DND-41 (cell line): ENCODE results near the gene PCDH19.

ENCODE experiments used
- ATAC-seq: fragments of 200-7000 bp; cut with Tn5 transposase; 3 replicates; pipeline ENCODE4 v1.9.1; 2021; ENCODE audit warnings: low read depth; ENCODE audit not compliant: insufficient read depth
- DNase-seq: peaks from one replicate; pipeline ENCODE4 v3.0.0-alpha.2; 2020
- H2AFZ ChIP-seq: 2 replicates; pipeline ENCODE4 v1.6.0; 2012; ENCODE audit warnings: low read depth, low read length
- H3K27ac ChIP-seq: 2 replicates; pipeline ENCODE4 v1.5.1; 2012; ENCODE audit warnings: low read length, inconsistent platforms
- H3K27me3 ChIP-seq: fragments of 200-600 bp; sonication (generic); 2 replicates; pipeline ENCODE4 v1.6.0; 2012; ENCODE audit warnings: low read length, mild to moderate bottlenecking, inconsistent platforms; ENCODE audit not compliant: insufficient read depth, poor library complexity
- H3K36me3 ChIP-seq: 2 replicates; pipeline ENCODE4 v1.5.1; 2012; ENCODE audit warnings: low read length, inconsistent platforms; ENCODE audit not compliant: insufficient read depth
- H3K4me1 ChIP-seq: 2 replicates; pipeline ENCODE4 v1.5.1; 2012; ENCODE audit warnings: mild to moderate bottlenecking, low read length; ENCODE audit not compliant: insufficient read depth
- H3K4me2 ChIP-seq: 2 replicates; pipeline ENCODE4 v1.6.0; 2012; ENCODE audit warnings: mild to moderate bottlenecking, moderate library complexity, low read length, inconsistent platforms; ENCODE audit not compliant: insufficient read depth
- H3K4me3 ChIP-seq, 2 experiments: fragments of 200-600 bp in 1 of 2; shearing (Covaris generic) in 1 of 2; 2 replicates each; pipeline ENCODE4 v1.5.1; 2012 to 2016; ENCODE audit warnings: inconsistent platforms in 2 of 2, low read length in 2 of 2, mild to moderate bottlenecking in 2 of 2, low read depth in 1 of 2, moderate library complexity in 1 of 2
- H3K79me2 ChIP-seq: 2 replicates; pipeline ENCODE4 v1.6.0; 2012; ENCODE audit warnings: low read length, inconsistent platforms; ENCODE audit not compliant: insufficient read depth
- H3K9ac ChIP-seq: 2 replicates; pipeline ENCODE4 v1.6.0; 2012; ENCODE audit warnings: low read depth, mild to moderate bottlenecking, inconsistent platforms, low read length, moderate library complexity
- H3K9me3 ChIP-seq: 2 replicates; pipeline ENCODE4 v1.5.1; 2012; ENCODE audit warnings: low read length, moderate library complexity, mild to moderate bottlenecking, inconsistent platforms; ENCODE audit not compliant: insufficient read depth, severe bottlenecking
- H4K20me1 ChIP-seq: 2 replicates; pipeline ENCODE4 v1.6.0; 2012; ENCODE audit warnings: low read length; ENCODE audit not compliant: insufficient read depth
- CTCF ChIP-seq: IDR thresholded peaks from 2 replicates; pipeline ENCODE4 v1.5.1; 2012; ENCODE audit warnings: borderline replicate concordance, low read length, moderate library complexity, mild to moderate bottlenecking; ENCODE audit not compliant: poor library complexity, severe bottlenecking; ENCODE audit errors: extremely low read depth
- EZH2 ChIP-seq: IDR thresholded peaks from 3 replicates; pipeline ENCODE4 v1.6.1; 2012; ENCODE audit warnings: borderline replicate concordance, low read depth, mild to moderate bottlenecking, moderate library complexity, low read length, inconsistent platforms; ENCODE audit not compliant: severe bottlenecking

The PCDH19 gene

DNA sequence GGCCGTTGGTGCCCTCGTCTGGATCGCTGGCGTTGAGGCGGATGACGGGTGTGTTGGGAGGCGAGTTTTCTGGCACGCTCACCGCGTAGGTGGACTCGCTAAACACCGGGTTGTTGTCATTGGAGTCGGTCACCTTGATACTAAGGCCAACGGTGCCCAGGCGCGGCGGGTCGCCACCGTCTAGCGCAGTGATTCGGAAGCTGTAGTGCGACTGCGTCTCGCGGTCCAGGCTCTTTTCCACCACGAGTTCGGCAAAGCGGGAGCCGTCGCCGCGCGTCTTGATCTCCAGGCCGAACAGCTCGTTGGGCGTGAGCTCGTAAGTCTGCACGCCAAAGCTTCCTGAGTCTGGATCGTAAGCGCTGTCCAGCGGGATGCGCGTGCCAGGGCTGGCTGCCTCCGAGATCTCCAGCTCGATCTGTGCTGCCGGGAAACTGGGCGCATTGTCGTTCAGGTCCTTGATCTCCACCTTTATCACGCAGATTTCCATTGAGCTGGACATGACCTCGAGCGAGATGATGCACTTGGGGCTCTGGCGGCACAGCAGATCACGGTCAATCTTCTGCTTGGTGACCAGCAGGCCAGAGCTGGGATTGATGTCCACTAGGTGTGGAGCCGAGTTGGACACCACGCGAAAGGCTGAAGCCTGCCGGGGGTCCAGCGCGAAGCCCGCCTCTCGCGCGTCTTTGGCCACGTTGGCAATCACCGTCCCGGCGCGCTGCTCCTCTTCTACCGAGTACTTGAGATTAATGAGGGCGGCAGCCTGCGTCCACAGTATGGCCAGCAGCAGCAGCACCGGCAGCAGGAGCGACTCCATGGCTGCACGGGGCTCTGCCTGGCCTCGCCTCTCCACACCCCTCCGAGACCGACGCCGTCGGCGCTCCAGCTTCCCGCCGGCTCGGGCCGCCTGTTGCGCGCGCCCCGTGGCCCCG, 2.0 kb downstream of the PCDH19 start:
- Histone ChIP-seq H3K27me3 (no peaks in the 10 kb centered on the region), H2AFZ (no peak overlapping the region), H3K27ac (no peak overlapping the region), H3K9ac (no peak overlapping the region), H3K4me2 (no peak overlapping the region), H3K4me1 (no peaks in the 10 kb centered on the region), H3K9me3 (peaks cover 5% of the 10 kb centered on the region), H3K79me2 (no peaks in the 10 kb centered on the region), H3K4me3 (no peak overlapping the region), H3K36me3 (no peaks in the 10 kb centered on the region), H4K20me1 (no peaks in the 10 kb centered on the region)
- TF ChIP-seq CTCF, result no peak
- no peak for TF ChIP-seq EZH2
- DNase-seq (no peak), ATAC-seq (no peak)

GRCh38 chrX:100407147-100407783, 2.8 kb downstream of the PCDH19 start:
- Histone ChIP-seq H3K9ac (no peak overlapping the region), H4K20me1 (no peaks in the 10 kb centered on the region), H3K4me2 (no peak overlapping the region), H3K4me1 (no peaks in the 10 kb centered on the region), H3K27me3 (no peaks in the 10 kb centered on the region), H3K36me3 (no peaks in the 10 kb centered on the region), H3K79me2 (no peaks in the 10 kb centered on the region), H2AFZ (no peak overlapping the region), H3K9me3 (peaks cover 5% of the 10 kb centered on the region), H3K27ac (no peak overlapping the region), H3K4me3 (no peak overlapping the region)
- no peak for DNase-seq
- ATAC-seq, result no peak
- TF ChIP-seq CTCF (no peak), EZH2 (no peak)

- DNase-seq (no peak), ATAC-seq (no peak)
- Histone ChIP-seq H3K4me2 (no peak overlapping the region), H3K4me3 (no peak overlapping the region), H3K9me3 (peaks cover 5% of the 10 kb centered on the region), H4K20me1 (no peaks in the 10 kb centered on the region), H3K36me3 (no peaks in the 10 kb centered on the region), H3K27me3 (no peaks in the 10 kb centered on the region), H3K4me1 (no peaks in the 10 kb centered on the region), H2AFZ (no peak overlapping the region), H3K79me2 (no peaks in the 10 kb centered on the region), H3K9ac (no peak overlapping the region), H3K27ac (no peak overlapping the region)
- TF ChIP-seq EZH2 (no peak), CTCF (no peak)
These were observed 4.6 kb downstream of the PCDH19 start for GRCh38 chrX:100405424-100405823.
